K562 (cell line): ENCODE results near the gene WDR18. TPM values are rescaled to one million over a fixed set of nuclear protein-coding genes. Genes with fewer than 3 reads are reported as not detected.
A peak's percentile ranks its signal among the peaks of the same experiment; 100 is the strongest.

Source experiments
- ATAC-seq: fragments of 200-7000 bp; cut with Tn5 transposase; 3 replicates; pipeline ENCODE4 v1.9.1; 2020; ENCODE audit warnings: moderate library complexity
- BruUV-seq: library from RNA; stranded (reverse); fragments of 400-500 nt; replicated peaks from 2 replicates; lab custom pipeline; 2021; lab: Mats Ljungman, UMichigan
- CTCF ChIA-PET: fragments of 300-600 bp; formaldehyde crosslinking; extraction: SDS; loops from one replicate; lab custom pipeline; 2021; ENCODE audit warnings: low intra/inter-chr PET ratio; lab: Yijun Ruan, JAX
- POLR2A ChIA-PET: fragments of 300-600, 350-650 bp; sonication (Branson Sonifier 250); formaldehyde crosslinking; extraction: SDS; loops from one replicate; lab custom pipeline; 2021; ENCODE audit warnings: antibody characterized with exemption, inconsistent platforms; lab: Yijun Ruan, JAX
- DNase-seq, 4 experiments: peaks; one replicate each; pipeline versions ENCODE4 v3.0.0 to v3.0.0-alpha.2; 2011 to 2018; ENCODE audit warnings: low spot score in 3 of 4, mixed read lengths in 3 of 4; ENCODE audit errors: extremely low read depth in 1 of 4
- FAIRE-seq: peaks from 2 replicates; lab custom pipeline; 2011; peaks lifted over from hg19 to GRCh38; lab: Jason Lieb, UNC
- H2AFZ ChIP-seq: 2 replicates; pipeline ENCODE4 v1.6.0; 2011; ENCODE audit warnings: low read depth, low read length, control low read depth, inconsistent platforms
- H3K27ac ChIP-seq: fragments of 200-600 bp; 3 replicates; pipeline ENCODE4 v1.8.0; 2011; ENCODE audit warnings: low read depth, mild to moderate bottlenecking, control low read depth, inconsistent platforms, low read length, moderate library complexity, mixed read lengths; ENCODE audit errors: extremely low read depth
- H3K27me3 ChIP-seq, 2 experiments: fragments of 300-600 bp in 1 of 2; 2 replicates in 1 of 2; 3 replicates in 1 of 2; pipeline versions ENCODE4 v1.6.0 to v1.8.0; 2011; ENCODE audit warnings: inconsistent platforms in 2 of 2, low read length in 2 of 2, mild to moderate bottlenecking in 1 of 2, mixed read lengths in 1 of 2, moderate library complexity in 1 of 2; ENCODE audit not compliant: control insufficient read depth in 2 of 2, insufficient read depth in 2 of 2
- H3K36me3 ChIP-seq: fragments of 300-600 bp; 3 replicates; pipeline ENCODE4 v1.8.0; 2011; ENCODE audit warnings: mild to moderate bottlenecking, low read length, inconsistent platforms; ENCODE audit not compliant: control insufficient read depth, insufficient read depth
- H3K4me1 ChIP-seq, 2 experiments: fragments of 200-600 bp in 1 of 2; replicated peaks in 1 of 2; 2 replicates in 1 of 2; 3 replicates in 1 of 2; pipeline versions ENCODE4 v1.5.1 to v1.8.0; 2011; ENCODE audit warnings: inconsistent platforms in 2 of 2, low read length in 2 of 2, mild to moderate bottlenecking in 1 of 2, mixed read lengths in 1 of 2, moderate library complexity in 1 of 2; ENCODE audit not compliant: control insufficient read depth in 2 of 2, insufficient read depth in 2 of 2
- H3K4me2 ChIP-seq: 2 replicates; pipeline ENCODE4 v1.6.1; 2011; ENCODE audit warnings: low read length, control low read depth, inconsistent platforms, mixed read lengths; ENCODE audit not compliant: insufficient read depth
- H3K4me3 ChIP-seq: fragments of 200-600 bp; sonication (generic), shearing (Covaris generic); 2 replicates; pipeline ENCODE4 v1.5.1; 2016; ENCODE audit warnings: control low read depth, inconsistent platforms
- H3K79me2 ChIP-seq: fragments of 200-600 bp; 3 replicates; pipeline ENCODE4 v1.8.0; 2011; ENCODE audit warnings: low read length, inconsistent platforms; ENCODE audit not compliant: control insufficient read depth, insufficient read depth
- H3K9ac ChIP-seq, 2 experiments: 2 replicates each; pipeline versions ENCODE4 v1.6.0 to v1.6.1; 2011; ENCODE audit warnings: low read depth in 2 of 2, low read length in 2 of 2, control low read depth in 1 of 2, inconsistent platforms in 1 of 2, mild to moderate bottlenecking in 1 of 2, mixed read lengths in 1 of 2; ENCODE audit not compliant: insufficient read depth in 1 of 2
- H3K9me1 ChIP-seq: one replicate; pipeline ENCODE4 v1.6.0; 2011; ENCODE audit warnings: inconsistent platforms, mild to moderate bottlenecking, low read length, moderate library complexity; ENCODE audit not compliant: control insufficient read depth, insufficient read depth
- H3K9me3 ChIP-seq: replicated peaks from 2 replicates; pipeline ENCODE4 v1.5.1; 2011; ENCODE audit warnings: low read depth, low read length, inconsistent platforms; ENCODE audit not compliant: control insufficient read depth, insufficient read depth
- H4K20me1 ChIP-seq: replicated peaks from 2 replicates; pipeline ENCODE4 v1.6.1; 2011; ENCODE audit warnings: low read length, inconsistent platforms, mixed read lengths; ENCODE audit not compliant: control insufficient read depth, insufficient read depth
- CAMTA2 ChIP-seq: fragments of 250-450 bp; sonication (Bioruptor Pico); conservative IDR thresholded peaks from 2 replicates; pipeline ENCODE4 v1.5.1; 2022
- CREBBP ChIP-seq: IDR thresholded peaks from one replicate; pipeline ENCODE4 v1.6.1; 2012; ENCODE audit warnings: low read depth, mild to moderate bottlenecking, control low read depth, inconsistent platforms, low read length
- MEIS2 ChIP-seq: fragments of 450-650 bp; IDR thresholded peaks from 2 replicates; pipeline ENCODE4 v1.6.1; 2014; ENCODE audit warnings: mild to moderate bottlenecking; ENCODE audit not compliant: partially characterized antibody
- NR2C1 ChIP-seq, 2 experiments: fragments of 450-650 bp; IDR thresholded peaks; 2 replicates each; pipeline ENCODE4 v1.6.1; 2017; ENCODE audit warnings: mild to moderate bottlenecking in 2 of 2, antibody characterized with exemption in 1 of 2, inconsistent platforms in 1 of 2, missing compliant biosample characterization in 1 of 2, missing genetic modification characterization in 1 of 2
- POLR2AphosphoS5 ChIP-seq: IDR thresholded peaks from 2 replicates; pipeline ENCODE4 v1.6.1; 2011; ENCODE audit warnings: mild to moderate bottlenecking, low read depth, low read length, moderate library complexity; ENCODE audit not compliant: control insufficient read depth, insufficient read depth
- RBBP5 ChIP-seq: fragments of 200-600 bp; sonication (generic); IDR thresholded peaks from 2 replicates; pipeline ENCODE4 v1.6.1; 2012; ENCODE audit warnings: borderline replicate concordance, mild to moderate bottlenecking, low read length, control low read depth, inconsistent platforms; ENCODE audit not compliant: insufficient read depth, poor library complexity, severe bottlenecking
- RBM25 ChIP-seq: fragments of 200-400 bp; formaldehyde crosslinking; IDR thresholded peaks from 2 replicates; pipeline ENCODE4 v1.6.1; 2018; ENCODE audit warnings: low read length, low read depth, moderate library complexity; ENCODE audit not compliant: severe bottlenecking
- SMARCA5 ChIP-seq: fragments of 450-650 bp; IDR thresholded peaks from 2 replicates; pipeline ENCODE4 v1.6.1; 2016
- TEAD1 ChIP-seq, 2 experiments: fragments of 450-650 bp in 1 of 2; sonication (generic) in 1 of 2; formaldehyde crosslinking; IDR thresholded peaks; 2 replicates each; pipeline versions ENCODE4 v1.4.0 to v1.8.0; 2020 to 2022; ENCODE audit warnings: mild to moderate bottlenecking in 2 of 2, missing genetic modification reagents in 1 of 2
- TOE1 ChIP-seq, 2 experiments: fragments of 450-650 bp in 1 of 2; sonication (generic) in 1 of 2; formaldehyde crosslinking in 1 of 2; IDR thresholded peaks; 2 replicates each; pipeline versions ENCODE4 v1.7.1 to v1.8.0; 2016 to 2022; ENCODE audit warnings: borderline replicate concordance in 2 of 2, mild to moderate bottlenecking in 2 of 2, antibody characterized with exemption in 1 of 2, inconsistent platforms in 1 of 2, low read depth in 1 of 2, missing genetic modification reagents in 1 of 2, moderate library complexity in 1 of 2
- TRIM28 ChIP-seq: fragments of 450-650 bp; IDR thresholded peaks from 2 replicates; pipeline ENCODE4 v1.6.1; 2017
- ZNF184 ChIP-seq: sonication (generic); formaldehyde crosslinking; IDR thresholded peaks from 2 replicates; pipeline ENCODE4 v1.5.0; 2020; ENCODE audit warnings: missing genetic modification reagents
- ZNF384 ChIP-seq: IDR thresholded peaks from 2 replicates; pipeline ENCODE4 v1.6.1; 2012; ENCODE audit warnings: low read depth, low read length, improper control_type of control experiment
- ZNF41 ChIP-seq: fragments of 250-450 bp; sonication (Bioruptor Pico); conservative IDR thresholded peaks from 2 replicates; pipeline ENCODE4 v1.4.0; 2020; ENCODE audit warnings: mild to moderate bottlenecking
- ZNF584 ChIP-seq: fragments of 200-800 bp; sonication (Bioruptor generic); IDR thresholded peaks from 2 replicates; pipeline ENCODE4 v1.6.1; 2016; ENCODE audit warnings: low read depth, mild to moderate bottlenecking, missing genetic modification characterization, missing compliant biosample characterization
- WGBS: fragments of 100-300 bp; shearing (Covaris generic); methylation state at CpG from one replicate; pipeline ENCODE4 v1.1.6; 2016; ENCODE audit warnings: low coverage, mixed read lengths; ENCODE audit not compliant: insufficient coverage; ENCODE audit errors: missing lambda C conversion rate; 5-methylcytosine and 5-hydroxymethylcytosine counted together
- in situ Hi-C: fragments of 300-500 bp; cut with MboI; formaldehyde crosslinking; loops from 4 replicates; pipeline ENCODE4 v1.15.0; 2018; ENCODE audit warnings: inconsistent platforms, mixed read lengths
- intact Hi-C: fragments of 100-400 bp; cut with micrococcal nuclease; formaldehyde crosslinking; loops from 2 replicates; pipeline ENCODE4 v1.14.2; 2022
- polyA plus RNA-seq, 8 experiments: library from polyadenylated mRNA; depleted of rRNA in 4 of 8; stranded (reverse) in 5 of 8; unstranded in 3 of 8; fragments of >200 nt; fragmentation: Nextera tagmentation in 2 of 8; fragmentation: Illumina TruSeq in 1 of 8; extraction: Ambion mirVana in 2 of 8; extraction: Trizol in 1 of 8; gene quantifications; 2 replicates each; pipeline versions ENCODE4 v1.2.1 to v1.2.3, GENCODE V29; 2011 to 2014; ENCODE audit warnings: inconsistent platforms in 1 of 8, missing spikeins in 1 of 8
- total RNA-seq, 7 experiments: library from RNA; depleted of rRNA in 6 of 7; stranded (reverse); fragments of >200 nt in 6 of 7; fragmentation: Illumina TruSeq in 2 of 7; extraction: Trizol in 2 of 7; gene quantifications; 2 replicates each; pipeline versions ENCODE4 v1.2.1 to v1.2.3, GENCODE V29; 2011 to 2021; ENCODE audit warnings: low replicate concordance in 1 of 7
- TF ChIP-seq, protein P1 (sequence below): fragments of 200-800 bp; sonication (Bioruptor generic); IDR thresholded peaks from 2 replicates; pipeline ENCODE4 v1.6.1; 2017; ENCODE audit warnings: missing genetic modification characterization, missing compliant biosample characterization
- TF ChIP-seq, protein P2 (sequence below): fragments of 250-450 bp; sonication (Bioruptor Pico); IDR thresholded peaks from 2 replicates; pipeline ENCODE4 v1.9.0; 2021; ENCODE audit warnings: mild to moderate bottlenecking, inconsistent platforms
- TF ChIP-seq, protein P3 (sequence below): fragments of 250-450 bp; sonication (Bioruptor Pico); IDR thresholded peaks from 2 replicates; pipeline ENCODE4 v1.8.0; 2021; ENCODE audit warnings: moderate library complexity, mild to moderate bottlenecking, inconsistent platforms

Gene WDR18
- total and polyA plus RNA-seq, 9 of the 15 experiments (the other 6 are each of a cell fraction or from before 2014, with no cell fraction given), result 0.65 to 181 (median 30.1) TPM

DNA sequence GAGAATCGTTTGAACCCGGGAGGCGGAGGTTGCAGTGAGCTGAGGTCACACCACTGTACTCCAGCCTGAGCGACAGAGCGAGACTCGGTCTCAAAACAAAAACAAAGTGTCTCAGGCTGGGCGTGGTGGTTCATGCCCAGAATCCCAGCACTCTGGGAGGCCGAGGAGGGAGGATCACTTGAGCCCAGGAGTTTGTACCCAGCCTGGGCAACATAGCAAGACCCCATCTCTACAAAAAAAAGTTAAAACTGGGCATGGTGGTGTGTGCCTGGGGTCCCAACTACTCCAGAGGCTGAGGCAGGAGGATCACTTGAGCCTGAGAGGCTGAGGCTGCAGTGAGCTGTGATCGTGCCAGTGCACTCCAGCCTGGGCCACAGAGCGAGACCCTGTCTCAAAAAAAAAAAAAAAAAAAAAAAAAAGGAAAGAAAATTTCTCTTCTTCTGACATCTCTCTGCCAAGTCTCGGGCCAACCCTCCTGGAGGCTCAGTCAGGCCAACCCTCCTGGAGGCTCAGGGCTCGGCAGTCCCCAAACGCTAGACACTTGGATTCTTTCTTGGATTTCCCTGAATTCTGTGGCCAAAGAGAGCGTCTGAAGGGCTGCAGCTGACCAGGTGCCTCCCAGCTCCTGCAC, 32.0 kb upstream of the WDR18 start:
- peak overlapping the region; percentile 96 for H3K27ac ChIP-seq
- in situ Hi-C loops, result no loop called here
- H3K36me3 ChIP-seq, result peaks cover 24% of the 10 kb centered on the region; the same call in 1 of the 3 replicates
- H3K9ac ChIP-seq, result peak overlapping the region; percentile 76 to 83
- WGBS, result 51% methylated on average over 12 of the region's 14 CpGs
- peaks cover 51 to 90% of the 10 kb centered on the region in 2 experiments for H3K4me1 ChIP-seq
- H4K20me1 ChIP-seq, result no peaks in the 10 kb centered on the region
- no peaks in the 10 kb centered on the region for H3K9me1 ChIP-seq
- peak overlapping the region; percentile 28 for H3K4me3 ChIP-seq
- ChIA-PET POLR2A (interaction anchor here (1.1 kb wide), 1 partner anchor 8 kb away, joined by 4 read pairs; no protein-coding TSS in a partner anchor), CTCF (no interaction called here)
- peaks cover 86% of the 10 kb centered on the region for H3K79me2 ChIP-seq
- FAIRE-seq, result peak; percentile 29
- no peaks in the 10 kb centered on the region for H3K9me3 ChIP-seq
- no peak; the same call in 2 of the 3 replicates for ATAC-seq
- peak overlapping the region; percentile 73; the same call in 1 of the 2 replicates for H3K4me2 ChIP-seq
- DNase-seq, result peak in 1 of 4 experiments; percentile 42
- no peak overlapping the region for H2AFZ ChIP-seq
- H3K27me3 ChIP-seq, result no peaks in the 10 kb centered on the region
- intact Hi-C loops, result no loop called here
- no TSS peak for BruUV-seq
- TF ChIP-seq SMARCA5 (peak; percentile 65; the same call in 1 of the 2 replicates), ZNF584 (CRISPR knock-in tag) (no peak), TEAD1 (CRISPR knock-in tag; IDR thresholded peaks at IDR 0.05) (0 out of 4 replicates have a peak, but pooled peaks of 1 of the 2 experiments have one; percentile 14), NR2C1 (IDR thresholded peaks at IDR 0.05) (no peak), NR2C1 (tag; IDR thresholded peaks at IDR 0.05) (no peak), ZNF41 (CRISPR knock-in tag) (no peak), MEIS2 (no peak), CREBBP (no peak), TOE1 (IDR thresholded peaks at IDR 0.05; ENCODE audit: borderline replicate concordance) (no peak), TOE1 (CRISPR knock-in tag; IDR thresholded peaks at IDR 0.05; ENCODE audit: borderline replicate concordance, low read depth) (no peak), CAMTA2 (CRISPR knock-in tag) (no peak), ZNF384 (0 out of 2 replicates have a peak, but pooled peaks have one; percentile 49), RBM25 (peak; percentile 58), RBBP5 (peak; percentile 11), POLR2AphosphoS5 (no peak), TRIM28 (no peak), ZNF184 (CRISPR knock-in tag) (no peak)
- TF ChIP-seq, protein P1, sequence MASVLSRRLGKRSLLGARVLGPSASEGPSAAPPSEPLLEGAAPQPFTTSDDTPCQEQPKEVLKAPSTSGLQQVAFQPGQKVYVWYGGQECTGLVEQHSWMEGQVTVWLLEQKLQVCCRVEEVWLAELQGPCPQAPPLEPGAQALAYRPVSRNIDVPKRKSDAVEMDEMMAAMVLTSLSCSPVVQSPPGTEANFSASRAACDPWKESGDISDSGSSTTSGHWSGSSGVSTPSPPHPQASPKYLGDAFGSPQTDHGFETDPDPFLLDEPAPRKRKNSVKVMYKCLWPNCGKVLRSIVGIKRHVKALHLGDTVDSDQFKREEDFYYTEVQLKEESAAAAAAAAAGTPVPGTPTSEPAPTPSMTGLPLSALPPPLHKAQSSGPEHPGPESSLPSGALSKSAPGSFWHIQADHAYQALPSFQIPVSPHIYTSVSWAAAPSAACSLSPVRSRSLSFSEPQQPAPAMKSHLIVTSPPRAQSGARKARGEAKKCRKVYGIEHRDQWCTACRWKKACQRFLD (CRISPR knock-in tag), result peak; percentile 28
- TF ChIP-seq, protein P2, sequence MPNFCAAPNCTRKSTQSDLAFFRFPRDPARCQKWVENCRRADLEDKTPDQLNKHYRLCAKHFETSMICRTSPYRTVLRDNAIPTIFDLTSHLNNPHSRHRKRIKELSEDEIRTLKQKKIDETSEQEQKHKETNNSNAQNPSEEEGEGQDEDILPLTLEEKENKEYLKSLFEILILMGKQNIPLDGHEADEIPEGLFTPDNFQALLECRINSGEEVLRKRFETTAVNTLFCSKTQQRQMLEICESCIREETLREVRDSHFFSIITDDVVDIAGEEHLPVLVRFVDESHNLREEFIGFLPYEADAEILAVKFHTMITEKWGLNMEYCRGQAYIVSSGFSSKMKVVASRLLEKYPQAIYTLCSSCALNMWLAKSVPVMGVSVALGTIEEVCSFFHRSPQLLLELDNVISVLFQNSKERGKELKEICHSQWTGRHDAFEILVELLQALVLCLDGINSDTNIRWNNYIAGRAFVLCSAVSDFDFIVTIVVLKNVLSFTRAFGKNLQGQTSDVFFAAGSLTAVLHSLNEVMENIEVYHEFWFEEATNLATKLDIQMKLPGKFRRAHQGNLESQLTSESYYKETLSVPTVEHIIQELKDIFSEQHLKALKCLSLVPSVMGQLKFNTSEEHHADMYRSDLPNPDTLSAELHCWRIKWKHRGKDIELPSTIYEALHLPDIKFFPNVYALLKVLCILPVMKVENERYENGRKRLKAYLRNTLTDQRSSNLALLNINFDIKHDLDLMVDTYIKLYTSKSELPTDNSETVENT (CRISPR knock-in tag), result no peak
- TF ChIP-seq, protein P3, sequence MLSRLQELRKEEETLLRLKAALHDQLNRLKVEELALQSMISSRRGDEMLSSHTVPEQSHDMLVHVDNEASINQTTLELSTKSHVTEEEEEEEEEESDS (CRISPR knock-in tag), result no peak
